Activated CD4-positive, alpha-beta T cell treated with anti-CD3 and anti-CD28 coated beads, Interleukin-2, amount 50 U/mL, for 1 hour (primary cell): ENCODE results near the gene ZFAND6.
"Not testable (repeated sequence)": the region's sequence is repeated elsewhere in the genome, so short reads cannot be mapped to it uniquely, and the experiment has no call there.

Experiments
- DNase-seq: peaks from one replicate; pipeline ENCODE4 v3.0.0-alpha.2; 2020

The ZFAND6 gene

GRCh38 chr15:80152180-80152895 is 92.9 kb downstream of the ZFAND6 start:
- DNase-seq = peak; percentile 86

GRCh38 chr15:80152896-80153876 is 93.7 kb downstream of the ZFAND6 start, which contains the start of gene FAH:
TSS of gene FAH (plus strand) at chr15:80152999. CDS start at chr15:80153055, 56 bp downstream.
- peak; percentile 25 for DNase-seq

- DNase-seq = no peak
Observed at GRCh38 chr15:80153900-80154299, 94.4 kb downstream of the ZFAND6 start.

GRCh38 chr15:80154336-80154735 is 94.9 kb downstream of the ZFAND6 start:
- DNase-seq = no peak

- no peak for DNase-seq
Observed at GRCh38 chr15:80155001-80155377, 95.5 kb downstream of the ZFAND6 start.

GRCh38 chr15:80155378-80156175 is 96.1 kb downstream of the ZFAND6 start:
- DNase-seq = not testable (repeated sequence)

- no peak for DNase-seq
Observed at GRCh38 chr15:80156176-80156720, 96.8 kb downstream of the ZFAND6 start.

- DNase-seq = no peak
Observed at GRCh38 chr15:80157215-80157614, 97.7 kb downstream of the ZFAND6 start.

- DNase-seq = no peak
Observed at GRCh38 chr15:80159301-80159700, 99.8 kb downstream of the ZFAND6 start.

GRCh38 chr15:80159811-80160569 is 100.5 kb downstream of the ZFAND6 start:
- no peak for DNase-seq

- no peak for DNase-seq
Observed at GRCh38 chr15:80160570-80161156, 101.2 kb downstream of the ZFAND6 start.

GRCh38 chr15:80161468-80162016 is 102.1 kb downstream of the ZFAND6 start:
- no peak for DNase-seq

- no peak for DNase-seq
Observed at GRCh38 chr15:80162059-80162554, 102.6 kb downstream of the ZFAND6 start.

GRCh38 chr15:80163217-80163616 is 103.7 kb downstream of the ZFAND6 start:
- no peak for DNase-seq

- DNase-seq = no peak
Observed at GRCh38 chr15:80163897-80164296, 104.4 kb downstream of the ZFAND6 start.

GRCh38 chr15:80167936-80168335 is 108.5 kb downstream of the ZFAND6 start:
- DNase-seq = no peak

- no peak for DNase-seq
Observed at GRCh38 chr15:80168421-80168820, 108.9 kb downstream of the ZFAND6 start.

GRCh38 chr15:80169768-80170357 is 110.4 kb downstream of the ZFAND6 start:
- no peak for DNase-seq

GRCh38 chr15:80170596-80170995 is 111.1 kb downstream of the ZFAND6 start:
- DNase-seq = no peak

- no peak for DNase-seq
Observed at GRCh38 chr15:80171787-80172186, 112.3 kb downstream of the ZFAND6 start.

GRCh38 chr15:80172401-80172800 is 112.9 kb downstream of the ZFAND6 start:
- DNase-seq = no peak
